Memory B cell (primary cell): Measurements from ENCODE around the gene ZNF689.
"Not testable (repeated sequence)": the region's sequence is repeated elsewhere in the genome, so short reads cannot be mapped to it uniquely, and the experiment has no call there.

Experiments
- ATAC-seq: fragments of 150-1000 bp; cut with Tn5 transposase; 2 replicates; pipeline ENCODE4 v1.10.0; 2021; ENCODE audit warnings: low read depth, mild to moderate bottlenecking, moderate library complexity
- DNase-seq, 2 donors: peaks; one replicate each; pipeline ENCODE4 v3.0.0; 2022; ENCODE audit warnings: low spot score in 2 of 2
- H3K27ac Mint-ChIP-seq: one replicate; pipeline ENCODE4 v1.8.0; 2022; ENCODE audit warnings: mild to moderate bottlenecking, moderate library complexity, mixed read lengths
- H3K27me3 Mint-ChIP-seq: one replicate; pipeline ENCODE4 v1.8.0; 2022; ENCODE audit warnings: mixed read lengths
- H3K36me3 Mint-ChIP-seq: one replicate; pipeline ENCODE4 v1.8.0; 2022; ENCODE audit warnings: mild to moderate bottlenecking, mixed read lengths
- H3K4me1 Mint-ChIP-seq: one replicate; pipeline ENCODE4 v1.8.0; 2022; ENCODE audit warnings: mixed read lengths
- H3K4me3 Mint-ChIP-seq: one replicate; pipeline ENCODE4 v1.8.0; 2022; ENCODE audit warnings: mild to moderate bottlenecking, moderate library complexity, mixed read lengths
- H3K9me3 Mint-ChIP-seq: one replicate; pipeline ENCODE4 v1.8.0; 2022; ENCODE audit warnings: mixed read lengths

Gene ZNF689

GRCh38 chr16:30600929-30601328 lies 9.3 kb downstream of the ZNF689 start:
- Mint-ChIP-seq H3K9me3 (no peaks in the 10 kb centered on the region), H3K27me3 (no peaks in the 10 kb centered on the region), H3K27ac (no peak overlapping the region), H3K4me3 (no peak overlapping the region), H3K4me1 (peaks cover 2% of the 10 kb centered on the region), H3K36me3 (peaks cover 9% of the 10 kb centered on the region)
- DNase-seq (no peak), ATAC-seq (no peak)

- Mint-ChIP-seq H3K9me3 (no peaks in the 10 kb centered on the region), H3K27me3 (no peaks in the 10 kb centered on the region), H3K4me1 (peaks cover 2% of the 10 kb centered on the region), H3K36me3 (peaks cover 9% of the 10 kb centered on the region), H3K4me3 (no peak overlapping the region), H3K27ac (no peak overlapping the region)
- ATAC-seq: no peak
- DNase-seq: no peak
Measured at GRCh38 chr16:30600215-30600614, 10.0 kb downstream of the ZNF689 start.

GRCh38 chr16:30592871-30593270 lies 17.3 kb downstream of the ZNF689 start:
- no peak for ATAC-seq

GRCh38 chr16:30590869-30591268 lies 19.3 kb downstream of the ZNF689 start:
- H3K27me3 Mint-ChIP-seq, H3K9me3 Mint-ChIP-seq, H3K4me1 Mint-ChIP-seq, H3K4me3 Mint-ChIP-seq, DNase-seq, H3K36me3 Mint-ChIP-seq, H3K27ac Mint-ChIP-seq, ATAC-seq: not testable (repeated sequence)

More at GRCh38 chr16:30592871-30593270, 17.3 kb downstream of the ZNF689 start:
- Mint-ChIP-seq H3K9me3 (no peaks in the 10 kb centered on the region), H3K27ac (no peak overlapping the region), H3K4me3 (no peak overlapping the region), H3K4me1 (no peaks in the 10 kb centered on the region), H3K36me3 (no peaks in the 10 kb centered on the region), H3K27me3 (no peaks in the 10 kb centered on the region)
- no peak for DNase-seq

GRCh38 chr16:30589582-30589981 lies 20.6 kb downstream of the ZNF689 start:
- not testable (repeated sequence) for H3K36me3 Mint-ChIP-seq, ATAC-seq, H3K27ac Mint-ChIP-seq, H3K27me3 Mint-ChIP-seq, H3K4me1 Mint-ChIP-seq, DNase-seq, H3K9me3 Mint-ChIP-seq, H3K4me3 Mint-ChIP-seq

- DNase-seq: no peak
- H3K36me3 Mint-ChIP-seq: no peaks in the 10 kb centered on the region
- peaks cover 6% of the 10 kb centered on the region for H3K4me1 Mint-ChIP-seq
- H3K4me3 Mint-ChIP-seq: no peak overlapping the region
- ATAC-seq: no peak
- H3K9me3 Mint-ChIP-seq: no peaks in the 10 kb centered on the region
- no peak overlapping the region for H3K27ac Mint-ChIP-seq
- H3K27me3 Mint-ChIP-seq: no peaks in the 10 kb centered on the region
Measured at GRCh38 chr16:30588651-30589050, 21.5 kb downstream of the ZNF689 start.

GRCh38 chr16:30585400-30586191 lies 24.6 kb downstream of the ZNF689 start, which contains the start of gene ZNF785:
Gene ZNF785, minus strand, starts transcription at chr16:30585697. Its CDS starts 86 bp downstream, at chr16:30585611.
- H3K4me3 Mint-ChIP-seq: peak within 1 kb of the TSS; percentile 82

GRCh38 chr16:30585022-30585399 lies 25.2 kb downstream of the ZNF689 start:
- ATAC-seq: peak; percentile 11
- H3K9me3 Mint-ChIP-seq: no peaks in the 10 kb centered on the region
- H3K36me3 Mint-ChIP-seq: peaks cover 3% of the 10 kb centered on the region
- H3K27ac Mint-ChIP-seq: peak overlapping the region; percentile 64
- H3K4me3 Mint-ChIP-seq: peak overlapping the region; percentile 82
- H3K4me1 Mint-ChIP-seq: peaks cover 10% of the 10 kb centered on the region
- H3K27me3 Mint-ChIP-seq: no peaks in the 10 kb centered on the region
- no peak for DNase-seq

More at GRCh38 chr16:30585400-30586191, 24.6 kb downstream of the ZNF689 start, which contains the start of gene ZNF785:
- H3K27me3 Mint-ChIP-seq: no peaks in the 10 kb centered on the region
- H3K36me3 Mint-ChIP-seq: peaks cover 3% of the 10 kb centered on the region
- DNase-seq (peak; percentile 83 to 86), ATAC-seq (peak; percentile 99)
- peaks cover 10% of the 10 kb centered on the region for H3K4me1 Mint-ChIP-seq
- H3K27ac Mint-ChIP-seq: peak within 1 kb of the TSS; percentile 64
- H3K9me3 Mint-ChIP-seq: no peaks in the 10 kb centered on the region

- H3K27me3 Mint-ChIP-seq: no peaks in the 10 kb centered on the region
Measured at GRCh38 chr16:30582611-30583340, 27.4 kb downstream of the ZNF689 start.

GRCh38 chr16:30581457-30581856 lies 28.7 kb downstream of the ZNF689 start:
- Mint-ChIP-seq H3K27me3 (no peaks in the 10 kb centered on the region), H3K4me3 (no peak overlapping the region)

More at GRCh38 chr16:30582611-30583340, 27.4 kb downstream of the ZNF689 start:
- ATAC-seq (no peak), DNase-seq (no peak)
- H3K27ac Mint-ChIP-seq: no peak overlapping the region
- peaks cover 10% of the 10 kb centered on the region for H3K4me1 Mint-ChIP-seq
- H3K4me3 Mint-ChIP-seq: no peak overlapping the region
- H3K9me3 Mint-ChIP-seq: no peaks in the 10 kb centered on the region
- peaks cover 3% of the 10 kb centered on the region for H3K36me3 Mint-ChIP-seq

GRCh38 chr16:30574678-30575077 lies 35.5 kb downstream of the ZNF689 start:
- no peak overlapping the region for H3K4me3 Mint-ChIP-seq

More at GRCh38 chr16:30581457-30581856, 28.7 kb downstream of the ZNF689 start:
- H3K36me3 Mint-ChIP-seq: peaks cover 3% of the 10 kb centered on the region
- H3K9me3 Mint-ChIP-seq: no peaks in the 10 kb centered on the region
- peaks cover 10% of the 10 kb centered on the region for H3K4me1 Mint-ChIP-seq
- ATAC-seq: no peak
- no peak overlapping the region for H3K27ac Mint-ChIP-seq
- no peak for DNase-seq

GRCh38 chr16:30571445-30572322 lies 38.5 kb downstream of the ZNF689 start, which contains the start of gene ZNF688:
Gene ZNF688, minus strand, starts transcription at chr16:30571714. Its CDS starts 85 bp downstream, at chr16:30571629.
- H3K4me3 Mint-ChIP-seq: peak within 1 kb of the TSS; percentile 86
- no peaks in the 10 kb centered on the region for H3K27me3 Mint-ChIP-seq
- no peaks in the 10 kb centered on the region for H3K36me3 Mint-ChIP-seq
- peaks cover 25% of the 10 kb centered on the region for H3K4me1 Mint-ChIP-seq
- no peaks in the 10 kb centered on the region for H3K9me3 Mint-ChIP-seq
- H3K27ac Mint-ChIP-seq: peak within 1 kb of the TSS; percentile 94
- DNase-seq (peak; percentile 76 to 92), ATAC-seq (peak; percentile 86)

More at GRCh38 chr16:30574678-30575077, 35.5 kb downstream of the ZNF689 start:
- Mint-ChIP-seq H3K9me3 (no peaks in the 10 kb centered on the region), H3K27me3 (no peaks in the 10 kb centered on the region), H3K36me3 (no peaks in the 10 kb centered on the region), H3K27ac (no peak overlapping the region), H3K4me1 (peaks cover 12% of the 10 kb centered on the region)
- DNase-seq: no peak
- no peak for ATAC-seq

- Mint-ChIP-seq H3K36me3 (no peaks in the 10 kb centered on the region), H3K27ac (peak overlapping the region; percentile 94), H3K27me3 (no peaks in the 10 kb centered on the region), H3K4me3 (peak overlapping the region; percentile 86), H3K4me1 (peaks cover 25% of the 10 kb centered on the region), H3K9me3 (no peaks in the 10 kb centered on the region)
- DNase-seq: no peak
- ATAC-seq: no peak
Measured at GRCh38 chr16:30570636-30571444, 39.3 kb downstream of the ZNF689 start.
